CD4-positive, alpha-beta T cell treated with Interleukin-15 for 1 hour (primary cell): ENCODE measurements around the gene MPPED2.

Experiments used
- DNase-seq: peaks from one replicate; pipeline ENCODE4 v3.0.0-alpha.2; 2020

MPPED2 gene, protein sequence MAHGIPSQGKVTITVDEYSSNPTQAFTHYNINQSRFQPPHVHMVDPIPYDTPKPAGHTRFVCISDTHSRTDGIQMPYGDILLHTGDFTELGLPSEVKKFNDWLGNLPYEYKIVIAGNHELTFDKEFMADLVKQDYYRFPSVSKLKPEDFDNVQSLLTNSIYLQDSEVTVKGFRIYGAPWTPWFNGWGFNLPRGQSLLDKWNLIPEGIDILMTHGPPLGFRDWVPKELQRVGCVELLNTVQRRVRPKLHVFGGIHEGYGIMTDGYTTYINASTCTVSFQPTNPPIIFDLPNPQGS

DNA sequence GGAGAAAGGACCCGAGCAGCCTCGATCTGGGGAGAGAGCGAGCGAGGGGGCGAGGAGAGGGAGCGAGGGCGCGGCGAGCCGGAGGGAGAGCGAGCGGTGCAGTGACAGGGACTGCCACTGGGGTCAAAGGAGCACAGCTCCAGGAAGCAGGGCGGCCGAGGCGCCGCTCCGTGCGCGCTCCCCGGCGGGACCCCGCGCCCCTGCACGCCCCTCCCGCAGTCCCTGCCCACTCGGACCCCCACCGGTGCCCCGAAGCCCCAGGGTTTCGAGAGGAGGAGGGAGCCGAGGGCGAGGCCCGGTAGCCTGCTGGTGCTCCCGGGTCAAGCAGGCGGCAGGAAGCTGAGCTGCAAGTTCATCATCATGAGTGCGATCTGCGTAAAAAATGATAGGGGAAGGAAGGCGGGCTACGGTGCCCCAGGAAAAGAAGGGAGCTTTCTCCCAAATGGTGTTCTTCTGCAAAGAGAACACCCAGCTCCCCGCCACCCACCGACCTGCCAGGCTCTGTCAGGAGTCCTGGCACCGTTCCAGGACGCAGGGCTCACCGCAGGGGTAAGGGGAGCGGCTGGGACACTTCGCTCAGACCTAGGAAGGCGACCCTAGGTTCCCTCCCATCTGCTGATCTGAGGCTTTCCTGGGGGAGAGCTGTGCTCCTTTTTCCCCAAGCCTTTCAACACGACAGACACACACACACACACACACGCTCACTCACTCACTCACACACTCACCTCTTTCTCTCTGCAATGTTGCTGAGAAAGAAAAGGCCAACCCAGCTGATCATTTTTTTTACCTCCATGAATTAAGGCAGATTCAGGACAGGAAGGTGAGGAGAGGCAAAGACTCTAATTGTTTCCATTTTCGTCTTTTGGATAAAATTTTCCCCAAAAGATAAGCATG lies at the start of gene MPPED2:
Gene MPPED2, minus strand, starts transcription at position 103 of the 894 bp plus-strand sequence. CDS start 5,980 bp downstream, outside the sequence.
- peak; percentile 42 for DNase-seq

GRCh38 chr11:30635401-30635989 lies 49.3 kb upstream of the MPPED2 start:
- peak; percentile 17 for DNase-seq

- no peak for DNase-seq
Observed at GRCh38 chr11:30631148-30631547, 45.0 kb upstream of the MPPED2 start.

DNA sequence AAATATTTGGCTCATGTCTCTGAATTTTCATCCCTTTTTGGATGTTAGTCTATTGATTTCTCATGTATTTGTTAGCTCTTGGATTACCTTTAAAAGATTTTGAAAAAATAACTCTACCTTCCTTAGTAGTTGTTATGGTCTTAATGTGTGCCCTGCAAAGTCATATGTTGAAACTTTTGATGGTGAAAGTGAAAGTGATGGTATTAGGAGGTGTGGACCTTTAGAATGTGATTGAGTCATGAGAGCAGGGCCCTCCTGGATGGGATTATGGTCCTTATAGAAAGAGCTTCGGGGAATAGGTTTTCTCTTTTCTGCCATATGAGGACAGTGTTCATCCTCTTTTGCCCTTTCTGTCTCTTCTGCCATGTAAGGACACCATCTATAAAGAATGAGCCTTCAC lies 33.6 kb upstream of the MPPED2 start:
- DNase-seq = no peak

- DNase-seq = no peak
Observed at GRCh38 chr11:30617762-30618161, 31.6 kb upstream of the MPPED2 start.

- no peak for DNase-seq
Observed at GRCh38 chr11:30610628-30611027, 24.5 kb upstream of the MPPED2 start.

- no peak for DNase-seq
Observed at GRCh38 chr11:30608534-30608933, 22.4 kb upstream of the MPPED2 start.

DNA sequence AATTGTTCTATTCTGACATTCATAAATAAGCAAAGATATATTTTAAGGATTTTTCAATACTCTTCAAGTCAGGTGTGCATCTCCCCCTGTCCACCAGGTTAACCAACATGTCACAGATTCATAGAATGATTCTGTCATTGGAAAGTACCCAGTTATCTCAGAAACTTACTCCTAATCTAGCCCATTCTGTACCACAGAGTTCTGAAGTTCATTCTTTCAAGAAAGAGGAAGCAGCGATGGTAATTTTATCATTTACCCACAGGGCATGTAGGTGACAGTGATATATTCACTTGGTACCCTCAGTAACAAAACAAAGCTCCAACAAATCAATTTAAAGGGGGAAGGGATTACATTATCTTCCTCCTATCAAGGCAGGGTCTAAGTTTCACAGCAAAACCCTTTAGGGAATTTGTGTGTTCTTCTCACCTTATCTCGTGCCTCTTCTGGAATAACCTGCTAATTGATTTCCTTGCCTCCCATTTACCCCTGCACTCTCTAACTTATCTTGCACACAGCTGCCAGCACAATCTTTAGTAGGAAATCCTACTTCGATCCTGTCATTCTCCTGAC lies 19.0 kb upstream of the MPPED2 start:
- no peak for DNase-seq

GRCh38 chr11:30603357-30603756 lies 17.2 kb upstream of the MPPED2 start:
- no peak for DNase-seq

GRCh38 chr11:30596832-30597231 lies 10.7 kb upstream of the MPPED2 start:
- DNase-seq = no peak

DNA sequence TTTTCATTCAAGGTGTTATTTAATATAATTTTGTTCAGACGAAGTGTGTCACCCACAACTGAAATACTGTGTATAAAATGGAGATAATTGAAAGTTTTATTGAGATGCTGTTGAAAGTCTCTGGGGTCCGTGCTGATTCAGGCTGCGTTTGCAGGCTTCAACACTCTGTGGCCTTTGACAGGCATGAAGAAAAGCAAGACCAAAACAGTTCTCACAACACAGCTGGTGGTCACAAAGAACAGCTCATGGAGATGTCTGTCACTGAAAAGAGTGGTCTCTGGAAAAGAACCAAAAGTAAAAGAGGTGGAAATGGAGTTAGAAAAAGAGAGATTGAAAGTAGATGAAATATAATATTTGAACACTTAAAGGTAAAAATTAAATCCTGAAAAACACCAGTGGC lies 9.8 kb upstream of the MPPED2 start:
- no peak for DNase-seq

DNA sequence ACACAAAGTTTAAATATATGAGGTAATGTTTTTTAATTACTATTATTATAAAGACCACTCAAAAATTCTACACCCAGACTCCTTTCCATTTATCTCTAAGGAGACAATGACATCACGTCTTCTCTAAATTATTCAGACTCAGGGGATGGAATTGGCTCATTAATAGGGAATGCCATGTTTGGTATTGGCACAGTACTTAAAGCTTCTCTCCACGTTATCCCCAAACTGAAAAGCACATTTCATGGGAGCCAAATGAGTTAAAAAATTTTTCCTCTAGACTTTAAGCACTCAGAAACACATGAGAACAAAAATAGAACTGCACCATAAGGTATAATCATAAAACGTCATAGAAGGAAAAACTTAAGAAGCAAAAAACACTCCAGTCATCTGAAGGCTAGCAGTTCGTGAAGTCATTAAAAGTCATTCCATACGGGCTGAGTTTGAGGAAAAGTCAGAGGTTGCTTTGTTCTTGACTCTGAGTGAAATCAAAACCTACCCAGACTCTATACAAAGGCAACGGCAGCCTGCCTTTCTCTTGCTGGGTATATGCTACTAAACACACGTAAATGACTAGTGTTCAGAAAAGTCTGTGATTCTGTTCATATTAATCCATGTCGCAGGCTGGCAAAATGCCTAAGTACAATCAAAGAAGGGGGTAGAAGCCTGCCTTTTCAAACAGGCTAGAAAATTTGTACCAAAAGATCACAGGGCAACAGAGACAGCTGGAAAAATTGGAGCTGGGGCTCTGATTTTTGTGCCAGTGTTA lies 8.7 kb upstream of the MPPED2 start:
- DNase-seq = no peak

GRCh38 chr11:30587269-30587812 lies 1.2 kb upstream of the MPPED2 start:
- DNase-seq = no peak

DNA sequence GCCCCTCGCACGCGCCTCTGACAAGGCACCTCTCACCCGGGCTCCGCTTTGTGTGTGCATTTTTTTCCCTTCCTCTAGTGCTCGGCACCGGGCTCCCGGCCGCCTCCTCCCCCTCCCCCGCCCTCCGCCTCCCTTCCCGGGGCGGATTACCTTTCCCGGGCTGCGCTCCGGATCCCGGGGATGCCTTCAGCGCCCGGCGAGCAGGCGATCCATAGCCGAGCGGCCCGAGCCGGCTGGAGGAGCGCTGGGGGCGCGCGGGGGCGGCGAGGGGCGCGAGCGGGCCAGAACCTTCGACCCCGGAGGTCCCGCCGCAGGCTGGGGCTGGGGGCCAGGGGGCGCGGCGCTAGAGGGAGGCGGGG lies 282 bp downstream of the MPPED2 start:
- DNase-seq = no peak

DNA sequence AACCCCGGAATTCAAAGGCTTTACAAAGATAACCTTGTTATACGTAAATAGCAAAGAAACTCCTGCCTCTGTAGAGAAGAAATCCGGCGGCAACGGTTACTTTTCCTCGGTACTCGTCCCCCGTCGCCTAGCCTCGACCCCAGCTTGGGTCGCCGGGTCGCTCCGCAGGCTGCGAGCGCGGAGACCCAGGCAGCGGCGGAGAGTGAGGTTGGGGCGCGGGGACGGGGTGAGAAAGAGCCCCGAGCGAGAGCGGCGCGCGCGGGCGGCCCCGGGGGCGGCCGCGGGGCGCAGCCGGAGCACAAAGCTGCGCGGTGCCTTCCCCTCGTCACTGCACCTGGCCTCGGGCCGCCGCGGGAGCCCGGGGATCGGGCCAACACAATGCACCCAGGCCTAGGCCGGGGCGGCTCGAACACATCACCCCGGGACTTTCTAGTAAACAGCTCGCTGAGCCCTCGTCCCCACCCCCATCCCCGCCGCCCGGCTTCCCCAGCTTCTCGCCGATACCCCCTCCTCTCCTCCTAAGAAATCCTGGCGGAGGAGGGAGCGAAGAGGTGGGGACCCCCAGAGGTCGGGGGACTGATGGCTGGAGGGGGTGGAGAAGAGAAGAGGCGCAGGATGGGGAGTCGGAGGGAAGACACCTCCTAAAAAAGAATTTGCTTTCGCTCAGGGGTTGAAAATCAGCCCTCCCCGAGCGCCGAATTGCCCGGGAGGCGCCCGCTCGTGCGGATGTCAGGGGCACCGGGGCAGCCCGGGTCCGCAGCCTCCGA lies 845 bp downstream of the MPPED2 start:
- DNase-seq = no peak

DNA sequence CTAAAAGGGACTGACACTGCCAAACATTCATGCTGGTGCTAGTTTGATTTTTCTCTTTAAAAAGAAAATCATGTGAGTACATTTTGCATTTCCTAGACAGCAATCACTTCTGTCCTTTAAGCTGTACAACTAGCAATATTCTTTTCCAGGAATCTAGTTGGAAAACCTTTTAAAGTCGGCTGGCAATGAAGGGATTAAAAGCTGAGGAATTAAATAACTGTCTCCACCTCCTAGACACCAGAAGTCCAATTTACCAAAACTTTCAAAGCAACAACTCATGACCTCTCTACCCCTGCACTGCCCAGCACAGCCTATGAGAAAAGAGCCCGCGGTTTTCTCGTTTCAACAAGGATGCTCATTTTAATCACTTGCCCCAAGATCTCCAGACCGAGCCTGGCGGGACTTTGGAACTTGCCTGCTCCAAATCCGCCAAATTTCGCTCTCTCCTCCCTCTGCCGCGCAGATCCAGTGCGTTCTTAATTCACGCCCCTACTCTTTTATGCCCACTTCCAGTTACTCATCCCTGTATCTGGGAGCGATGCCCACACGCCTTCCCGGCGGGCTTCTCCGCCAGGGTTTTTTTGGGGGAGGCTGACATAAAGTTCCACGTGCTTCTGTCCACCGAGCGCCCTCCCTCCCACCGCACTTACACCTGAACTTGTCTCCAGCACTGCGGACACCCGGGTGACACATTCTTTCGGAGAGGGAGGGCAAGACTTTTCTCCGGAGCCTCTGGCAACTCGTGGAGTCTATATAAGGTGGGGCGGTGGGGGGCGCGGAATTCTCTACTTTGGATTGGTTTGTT lies 2.5 kb downstream of the MPPED2 start:
- no peak for DNase-seq

- no peak for DNase-seq
Observed at GRCh38 chr11:30582726-30583125, 3.4 kb downstream of the MPPED2 start.

GRCh38 chr11:30581675-30582074 lies 4.5 kb downstream of the MPPED2 start:
- no peak for DNase-seq

GRCh38 chr11:30580573-30580972 lies 5.6 kb downstream of the MPPED2 start:
- DNase-seq = no peak

DNA sequence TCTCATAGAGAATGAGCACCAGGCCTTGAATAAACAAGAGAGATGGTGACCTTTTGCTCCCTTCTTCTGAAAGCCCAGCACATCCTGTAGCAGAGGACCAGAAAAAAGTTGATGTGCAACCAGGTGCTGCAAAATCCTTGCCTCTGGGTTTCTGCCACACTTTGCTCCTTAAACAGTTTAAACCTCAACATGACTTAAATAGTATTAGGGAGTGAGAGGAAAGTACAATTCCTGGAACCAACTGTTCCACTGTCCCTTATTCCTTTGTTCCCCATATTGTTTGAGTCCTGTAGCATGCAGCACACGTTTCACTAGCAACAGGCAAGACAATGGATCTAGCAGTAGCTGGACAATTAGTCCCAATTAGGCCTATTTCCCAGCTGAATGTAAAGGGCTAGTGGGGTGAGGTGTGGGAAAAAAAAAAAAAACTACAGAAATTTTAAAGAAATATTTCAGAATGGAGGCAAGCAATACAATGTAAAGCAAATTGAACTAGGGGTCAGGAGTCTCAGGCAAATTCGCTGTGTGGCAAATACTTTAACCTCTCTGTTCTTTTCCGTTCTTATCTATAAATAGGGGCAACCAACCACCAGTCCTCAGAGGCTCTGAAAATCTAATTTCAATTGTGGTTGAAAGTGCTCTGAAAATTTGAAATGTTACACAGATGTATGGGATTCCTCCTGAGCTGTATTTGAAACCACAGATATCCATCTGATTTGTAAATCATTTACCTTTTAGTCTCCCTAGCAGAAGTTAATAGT lies 6.6 kb downstream of the MPPED2 start:
- DNase-seq = no peak
